GM12878 (cell line): ENCODE measurements around the gene RAPGEF6. TPM values are rescaled to one million over a fixed set of nuclear protein-coding genes. Genes with fewer than 3 reads are reported as not detected.

ENCODE experiments used
- ATAC-seq: fragments of 200-7000 bp; cut with Tn5 transposase; 3 replicates; pipeline ENCODE4 v1.9.1; 2020; ENCODE audit warnings: mild to moderate bottlenecking, moderate library complexity
- BruUV-seq: library from RNA; stranded (reverse); fragments of 400-500 nt; replicated peaks from 2 replicates; lab custom pipeline; 2021; lab: Mats Ljungman, UMichigan
- CTCF ChIA-PET: fragments of 300-600 bp; sonication (Branson Sonifier 250); formaldehyde crosslinking; extraction: SDS; loops from one replicate; lab custom pipeline; 2021; ENCODE audit warnings: inconsistent platforms; lab: Yijun Ruan, JAX
- POLR2A ChIA-PET: fragments of 350-600 bp; formaldehyde crosslinking; extraction: SDS; loops from one replicate; lab custom pipeline; 2021; ENCODE audit warnings: inconsistent platforms; lab: Charles Lee
- RAD21 ChIA-PET: fragments of 300-600 bp; sonication (Branson Sonifier 250); formaldehyde crosslinking; loops from one replicate; lab custom pipeline; 2023; ENCODE audit warnings: antibody characterized with exemption; ENCODE audit not compliant: unreplicated experiment; lab: Charles Lee
- SMC1A ChIA-PET: fragments of 300-600 bp; sonication (Branson Sonifier 250); formaldehyde crosslinking; loops from one replicate; lab custom pipeline; 2023; ENCODE audit not compliant: unreplicated experiment, uncharacterized antibody; lab: Charles Lee
- DNase-seq: peaks from one replicate; pipeline ENCODE4 v3.0.0-alpha.2; 2011; ENCODE audit warnings: low read depth, low spot score
- FAIRE-seq: peaks from 3 replicates; lab custom pipeline; 2011; peaks lifted over from hg19 to GRCh38; lab: Jason Lieb, UNC
- H2AFZ ChIP-seq: 2 replicates; pipeline ENCODE4 v1.6.0; 2011; ENCODE audit warnings: low read depth, low read length, control low read depth; ENCODE audit not compliant: control insufficient read depth
- H3K27ac ChIP-seq: 2 replicates; pipeline ENCODE4 v1.5.1; 2011; ENCODE audit warnings: control low read depth; ENCODE audit not compliant: control insufficient read depth, insufficient read depth
- H3K27me3 ChIP-seq, 2 experiments: replicated peaks in 1 of 2; 2 replicates each; pipeline versions ENCODE4 v1.6.0 to v1.6.1; 2011; ENCODE audit warnings: low read length in 1 of 2; ENCODE audit not compliant: control insufficient read depth in 2 of 2, insufficient read depth in 2 of 2
- H3K36me3 ChIP-seq, 2 experiments: 2 replicates each; pipeline ENCODE4 v1.5.1; 2011; ENCODE audit warnings: low read length in 1 of 2; ENCODE audit not compliant: control insufficient read depth in 2 of 2, insufficient read depth in 2 of 2
- H3K4me1 ChIP-seq: 2 replicates; pipeline ENCODE4 v1.6.1; 2011; ENCODE audit warnings: mild to moderate bottlenecking, low read length, moderate library complexity, mixed read lengths; ENCODE audit not compliant: control insufficient read depth, insufficient read depth
- H3K4me2 ChIP-seq: 2 replicates; pipeline ENCODE4 v1.6.0; 2011; ENCODE audit warnings: control low read depth; ENCODE audit not compliant: control insufficient read depth, insufficient read depth
- H3K4me3 ChIP-seq: fragments of 200-600 bp; sonication (generic); 2 replicates; pipeline ENCODE4 v1.5.1; 2016
- H3K79me2 ChIP-seq: 2 replicates; pipeline ENCODE4 v1.6.0; 2011; ENCODE audit warnings: low read length; ENCODE audit not compliant: control insufficient read depth, insufficient read depth
- H3K9ac ChIP-seq: 2 replicates; pipeline ENCODE4 v1.8.0; 2011; ENCODE audit warnings: low read length, control low read depth, mixed read lengths; ENCODE audit not compliant: control insufficient read depth, insufficient read depth
- H3K9me3 ChIP-seq: replicated peaks from 3 replicates; pipeline ENCODE4 v1.5.1; 2011; ENCODE audit warnings: mild to moderate bottlenecking, low read length; ENCODE audit not compliant: control insufficient read depth, insufficient read depth
- H4K20me1 ChIP-seq: 2 replicates; pipeline ENCODE4 v1.6.0; 2011; ENCODE audit not compliant: control insufficient read depth, insufficient read depth
- CHD1 ChIP-seq: IDR thresholded peaks from 2 replicates; pipeline ENCODE4 v1.6.1; 2012; ENCODE audit warnings: low read depth, low read length, improper control_type of control experiment
- GABPA ChIP-seq: IDR thresholded peaks from 2 replicates; pipeline ENCODE4 v1.6.1; 2014; ENCODE audit warnings: antibody characterized with exemption, low read depth, mild to moderate bottlenecking, inconsistent platforms
- HDAC2 ChIP-seq: fragments of 200-600 bp; sonication (generic); IDR thresholded peaks from 2 replicates; pipeline ENCODE4 v1.6.1; 2017
- HDGF ChIP-seq: fragments of 450-650 bp; IDR thresholded peaks from 2 replicates; pipeline ENCODE4 v1.6.1; 2016; ENCODE audit warnings: antibody characterized with exemption
- MEF2B ChIP-seq: fragments of 450-650 bp; IDR thresholded peaks from 2 replicates; pipeline ENCODE4 v1.6.1; 2018; ENCODE audit warnings: mild to moderate bottlenecking, moderate library complexity; ENCODE audit not compliant: partially characterized antibody, poor library complexity, severe bottlenecking
- NFYB ChIP-seq: IDR thresholded peaks from 2 replicates; pipeline ENCODE4 v1.6.1; 2011; ENCODE audit warnings: low read depth, mild to moderate bottlenecking, low read length, improper control_type of control experiment, moderate library complexity; ENCODE audit not compliant: insufficient read depth
- NKRF ChIP-seq: fragments of 450-650 bp; conservative IDR thresholded peaks from 2 replicates; pipeline ENCODE4 v1.6.1; 2017; ENCODE audit warnings: mild to moderate bottlenecking, moderate library complexity
- RBBP5 ChIP-seq: fragments of 200-600 bp; sonication (generic); conservative IDR thresholded peaks from 2 replicates; pipeline ENCODE4 v1.6.1; 2016
- RCOR1 ChIP-seq: conservative IDR thresholded peaks from 2 replicates; pipeline ENCODE4 v1.6.1; 2012; ENCODE audit warnings: low read depth, low read length, improper control_type of control experiment
- RELA ChIP-seq: fragments of 450-650 bp; IDR thresholded peaks from 2 replicates; pipeline ENCODE4 v1.8.0; 2014; ENCODE audit warnings: borderline replicate concordance; ENCODE audit not compliant: partially characterized antibody
- RUNX3 ChIP-seq: IDR thresholded peaks from 2 replicates; pipeline ENCODE4 v1.6.1; 2012; ENCODE audit warnings: low read length, inconsistent platforms
- SMAD1 ChIP-seq: fragments of 450-650 bp; IDR thresholded peaks from 2 replicates; pipeline ENCODE4 v1.6.1; 2018; ENCODE audit warnings: mild to moderate bottlenecking, low read depth; ENCODE audit not compliant: partially characterized antibody
- SMAD5 ChIP-seq: IDR thresholded peaks from 2 replicates; pipeline ENCODE4 v1.6.1; 2016; ENCODE audit warnings: antibody characterized with exemption, low read depth
- TARDBP ChIP-seq: IDR thresholded peaks from 2 replicates; pipeline ENCODE4 v1.6.1; 2016; ENCODE audit warnings: borderline replicate concordance
- TCF7 ChIP-seq: IDR thresholded peaks from 2 replicates; pipeline ENCODE4 v1.6.1; 2014; ENCODE audit warnings: antibody characterized with exemption, borderline replicate concordance
- ZNF622 ChIP-seq: fragments of 450-650 bp; IDR thresholded peaks from 2 replicates; pipeline ENCODE4 v1.6.1; 2017; ENCODE audit warnings: mild to moderate bottlenecking, inconsistent platforms
- in situ Hi-C: fragments of 300-500 bp; cut with MboI; formaldehyde crosslinking; loops from 9 replicates; pipeline ENCODE4 v1.14.3; 2018; ENCODE audit warnings: mixed read lengths
- intact Hi-C: fragments of 100-400 bp; cut with micrococcal nuclease; formaldehyde crosslinking; loops from one replicate; pipeline ENCODE4 v1.14.2; 2022; ENCODE audit not compliant: unreplicated experiment
- polyA plus RNA-seq, 11 experiments: library from polyadenylated mRNA; depleted of rRNA in 4 of 11; unstranded in 6 of 11; stranded (reverse) in 5 of 11; fragments of >200 nt; fragmentation: Nextera tagmentation in 4 of 11; fragmentation: Illumina TruSeq in 1 of 11; extraction: Ambion mirVana in 4 of 11; extraction: Trizol in 1 of 11; gene quantifications; 1 replicate in 1 of 11; 2 replicates in 10 of 11; pipeline versions ENCODE4 v1.2.1 to v1.2.3, GENCODE V29; 2011 to 2016; ENCODE audit warnings: inconsistent platforms in 2 of 11, missing spikeins in 2 of 11, low read depth in 1 of 11
- total RNA-seq, 4 experiments: library from RNA; depleted of rRNA in 3 of 4; stranded (reverse); fragments of >200 nt in 3 of 4; fragmentation: Illumina TruSeq in 1 of 4; extraction: Trizol in 1 of 4; gene quantifications; 2 replicates each; pipeline versions ENCODE4 v1.2.1 to v1.2.3, GENCODE V29; 2013 to 2021
- TF ChIP-seq, protein P1 (sequence below): fragments of 450-650 bp; IDR thresholded peaks from 2 replicates; pipeline ENCODE4 v1.6.1; 2017; ENCODE audit warnings: mild to moderate bottlenecking
- TF ChIP-seq, protein P2 (sequence below): fragments of 450-650 bp; IDR thresholded peaks from 2 replicates; pipeline ENCODE4 v1.6.1; 2017; ENCODE audit warnings: mild to moderate bottlenecking, low read depth, inconsistent platforms; ENCODE audit not compliant: poor library complexity, severe bottlenecking

The RAPGEF6 gene
- total and polyA plus RNA-seq, 10 of the 15 experiments (the other 5 are each of a cell fraction or from before 2014, with no cell fraction given), result 2.9 to 24.0 (median 14.2) TPM

- no peak for DNase-seq
- Histone ChIP-seq H2AFZ (no peak overlapping the region), H3K27me3 (no peaks in the 10 kb centered on the region), H3K79me2 (no peaks in the 10 kb centered on the region; the same call in none of the 2 replicates), H3K9me3 (no peaks in the 10 kb centered on the region), H3K9ac (no peak overlapping the region), H3K4me1 (no peaks in the 10 kb centered on the region), H3K4me3 (no peak overlapping the region), H3K4me2 (no peak overlapping the region), H3K36me3 (peaks cover 0 to 5% of the 10 kb centered on the region in 2 experiments; a peak in 2 of 4 replicates), H3K27ac (no peak overlapping the region), H4K20me1 (no peaks in the 10 kb centered on the region)
- intact Hi-C loops (no loop called here), in situ Hi-C loops (no loop called here)
- ChIA-PET SMC1A (interaction anchor here (0.6 to 2.2 kb wide), 7 partner anchors 9 to 457 kb away, joined by 3 to 11 read pairs (median 3); no protein-coding TSS in a partner anchor), CTCF (interaction anchor here (0.6 to 1.7 kb wide), 6 partner anchors 9 to 539 kb away, joined by 3 to 10 read pairs (median 5); no protein-coding TSS in a partner anchor), POLR2A (interaction anchor here (0.6 to 1.6 kb wide), 5 partner anchors 9 to 265 kb away, joined by 4 to 8 read pairs (median 7); no protein-coding TSS in a partner anchor), RAD21 (interaction anchor here (0.6 to 1.8 kb wide), 4 partner anchors 8 to 484 kb away, joined by 3 to 5 read pairs (median 3); no protein-coding TSS in a partner anchor)
- TF ChIP-seq RUNX3 (no peak), SMAD5 (no peak), ZNF622 (no peak), HDGF (no peak), RCOR1 (no peak), GABPA (no peak), NKRF (no peak), TCF7 (no peak), MEF2B (no peak), RBBP5 (no peak), HDAC2 (no peak), RELA (no peak), SMAD1 (no peak), TARDBP (no peak), CHD1 (no peak), NFYB (no peak)
- TF ChIP-seq, protein P1, sequence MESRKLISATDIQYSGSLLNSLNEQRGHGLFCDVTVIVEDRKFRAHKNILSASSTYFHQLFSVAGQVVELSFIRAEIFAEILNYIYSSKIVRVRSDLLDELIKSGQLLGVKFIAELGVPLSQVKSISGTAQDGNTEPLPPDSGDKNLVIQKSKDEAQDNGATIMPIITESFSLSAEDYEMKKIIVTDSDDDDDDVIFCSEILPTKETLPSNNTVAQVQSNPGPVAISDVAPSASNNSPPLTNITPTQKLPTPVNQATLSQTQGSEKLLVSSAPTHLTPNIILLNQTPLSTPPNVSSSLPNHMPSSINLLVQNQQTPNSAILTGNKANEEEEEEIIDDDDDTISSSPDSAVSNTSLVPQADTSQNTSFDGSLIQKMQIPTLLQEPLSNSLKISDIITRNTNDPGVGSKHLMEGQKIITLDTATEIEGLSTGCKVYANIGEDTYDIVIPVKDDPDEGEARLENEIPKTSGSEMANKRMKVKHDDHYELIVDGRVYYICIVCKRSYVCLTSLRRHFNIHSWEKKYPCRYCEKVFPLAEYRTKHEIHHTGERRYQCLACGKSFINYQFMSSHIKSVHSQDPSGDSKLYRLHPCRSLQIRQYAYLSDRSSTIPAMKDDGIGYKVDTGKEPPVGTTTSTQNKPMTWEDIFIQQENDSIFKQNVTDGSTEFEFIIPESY, result no peak
- TF ChIP-seq, protein P2, sequence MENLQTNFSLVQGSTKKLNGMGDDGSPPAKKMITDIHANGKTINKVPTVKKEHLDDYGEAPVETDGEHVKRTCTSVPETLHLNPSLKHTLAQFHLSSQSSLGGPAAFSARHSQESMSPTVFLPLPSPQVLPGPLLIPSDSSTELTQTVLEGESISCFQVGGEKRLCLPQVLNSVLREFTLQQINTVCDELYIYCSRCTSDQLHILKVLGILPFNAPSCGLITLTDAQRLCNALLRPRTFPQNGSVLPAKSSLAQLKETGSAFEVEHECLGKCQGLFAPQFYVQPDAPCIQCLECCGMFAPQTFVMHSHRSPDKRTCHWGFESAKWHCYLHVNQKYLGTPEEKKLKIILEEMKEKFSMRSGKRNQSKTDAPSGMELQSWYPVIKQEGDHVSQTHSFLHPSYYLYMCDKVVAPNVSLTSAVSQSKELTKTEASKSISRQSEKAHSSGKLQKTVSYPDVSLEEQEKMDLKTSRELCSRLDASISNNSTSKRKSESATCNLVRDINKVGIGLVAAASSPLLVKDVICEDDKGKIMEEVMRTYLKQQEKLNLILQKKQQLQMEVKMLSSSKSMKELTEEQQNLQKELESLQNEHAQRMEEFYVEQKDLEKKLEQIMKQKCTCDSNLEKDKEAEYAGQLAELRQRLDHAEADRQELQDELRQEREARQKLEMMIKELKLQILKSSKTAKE, result no peak
- no TSS peak for BruUV-seq
- no peak for FAIRE-seq
- no peak for ATAC-seq
Observed at GRCh38 chr5:131523500-131524185, 111.4 kb downstream of the RAPGEF6 start.
